Spleen (tissue), 11 donors: ENCODE results near the gene DSCAML1. TPM values are rescaled to one million over a fixed set of nuclear protein-coding genes. Genes with fewer than 3 reads are reported as not detected.

Experiments
- DNase-seq: peaks from one replicate; pipeline ENCODE4 v3.0.0-alpha.2; 2020
- H3K27ac ChIP-seq, 8 donors: fragments of 200-600 bp; sonication (generic) in 7 of 8; 1 replicate in 4 of 8; 2 replicates in 4 of 8; pipeline versions ENCODE4 v1.5.0 to v1.8.0; 2016 to 2021; ENCODE audit warnings: inconsistent platforms in 4 of 8, mild to moderate bottlenecking in 4 of 8, moderate library complexity in 1 of 8
- H3K27me3 ChIP-seq, 7 donors: fragments of 200-600 bp; sonication (generic) in 6 of 7; replicated peaks in 1 of 7; 1 replicate in 4 of 7; 2 replicates in 3 of 7; pipeline versions ENCODE4 v1.5.0 to v1.8.0; 2016 to 2021; ENCODE audit warnings: inconsistent platforms in 3 of 7, mild to moderate bottlenecking in 1 of 7
- H3K36me3 ChIP-seq, 6 donors: fragments of 200-600 bp; sonication (generic) in 5 of 6; 1 replicate in 4 of 6; 2 replicates in 2 of 6; pipeline versions ENCODE4 v1.5.0 to v1.8.0; 2016 to 2021; ENCODE audit warnings: inconsistent platforms in 2 of 6
- H3K4me1 ChIP-seq, 6 donors: fragments of 200-600 bp; sonication (generic) in 5 of 6; 1 replicate in 3 of 6; 2 replicates in 3 of 6; pipeline versions ENCODE4 v1.5.0 to v1.8.0; 2016 to 2021; ENCODE audit warnings: inconsistent platforms in 3 of 6
- H3K4me3 ChIP-seq, 8 donors: fragments of 200-600 bp; sonication (generic) in 7 of 8; 1 replicate in 4 of 8; 2 replicates in 4 of 8; pipeline versions ENCODE4 v1.5.0 to v1.8.0; 2016 to 2021; ENCODE audit warnings: inconsistent platforms in 4 of 8, mild to moderate bottlenecking in 4 of 8, moderate library complexity in 2 of 8
- H3K9me3 ChIP-seq, 8 donors: fragments of 200-600 bp; sonication (generic) in 7 of 8; 1 replicate in 4 of 8; 2 replicates in 4 of 8; pipeline versions ENCODE4 v1.5.0 to v1.8.0; 2016 to 2021; ENCODE audit warnings: inconsistent platforms in 4 of 8
- CTCF ChIP-seq, 11 experiments: fragments of 200-600 bp in 7 of 11; fragments of 450-650 bp in 4 of 11; sonication (generic) in 4 of 11; IDR thresholded peaks in 8 of 11; conservative IDR thresholded peaks in 3 of 11; 1 replicate in 7 of 11; 2 replicates in 4 of 11; pipeline versions ENCODE4 v1.4.0 to v1.8.0; 2016 to 2021; ENCODE audit warnings: antibody characterized with exemption in 11 of 11, inconsistent platforms in 4 of 11, mild to moderate bottlenecking in 1 of 11
- POLR2A ChIP-seq, 3 donors: fragments of 450-650 bp; IDR thresholded peaks; one replicate each; pipeline ENCODE4 v1.5.1; 2017; ENCODE audit warnings: antibody characterized with exemption in 3 of 3, mild to moderate bottlenecking in 1 of 3
- POLR2AphosphoS5 ChIP-seq, 3 donors: sonication (generic); formaldehyde crosslinking; IDR thresholded peaks; one replicate each; pipeline ENCODE4 v1.5.1; 2017; ENCODE audit warnings: antibody characterized with exemption in 3 of 3
- WGBS, 5 donors: extraction: QIAGEN DNeasy Blood & Tissue Kit in 3 of 5; methylation state at CpG; one replicate each; pipeline versions ENCODE4 v1.1.5 to v1.1.7; 2013 to 2018; 5-methylcytosine and 5-hydroxymethylcytosine counted together
- intact Hi-C: fragments of 100-400 bp; cut with DNase I; formaldehyde crosslinking; loops from one replicate; pipeline ENCODE4 v1.15.0; 2023; ENCODE audit warnings: low total_unique reads
- polyA plus RNA-seq, 3 donors: library from polyadenylated mRNA; stranded (reverse); fragments of 200-250 nt; gene quantifications; one replicate each; pipeline ENCODE4 v1.2.1, GENCODE V29; 2013
- total RNA-seq, 7 donors: library from RNA; depleted of rRNA in 3 of 7; stranded (reverse); fragments of >200 nt in 3 of 7; fragmentation: NEBNext Ultra II Directional in 4 of 7; extraction: Animal tissue kit (Norgen Biotek cat#: 25700) in 4 of 7; gene quantifications; one replicate each; pipeline versions ENCODE4 v1.1.0 to v1.2.1, GENCODE V29; 2016 to 2021
- donor health status: healthy with polysubstance abuse.
- donor health status: DM: no; HTN: no; CAD: no; lungs with moderate emphysema.
- donor health status: DM: no; HTN: no; CAD: no.
- donor health status: Bipolar disorder and iron deficiency.
- donor health status: healthy.
- donor health status: DM: no; HTN: no; CAD: no.
- donor health status: DM: yes; HTN: yes; CAD: no.

Gene DSCAML1
- total and polyA plus RNA-seq, 10 donors: 0.07 to 10.7 (median 2.3) TPM

GRCh38 chr11:117428186-117428855, 368.7 kb downstream of the DSCAML1 start:
- intact Hi-C loops: loop anchor here (5.0 kb wide), 2 partner anchors 389 to 624 kb away; no protein-coding TSS in a partner anchor
- peaks cover 0 to 10% (median 0%) of the 10 kb centered on the region in 7 donors for H3K27me3 ChIP-seq
- peak; percentile 70 for DNase-seq

GRCh38 chr11:117427356-117427874, 369.6 kb downstream of the DSCAML1 start:
- no peak overlapping the region for H3K4me3 ChIP-seq
- intact Hi-C loops: loop anchor here (5.0 kb wide), 2 partner anchors 390 to 625 kb away; no protein-coding TSS in a partner anchor
- WGBS, 5 donors: 86 to 91% (median 88%) methylated on average over 11 of the region's 11 CpGs
- peaks cover 0 to 8% (median 3%) of the 10 kb centered on the region in 6 donors for H3K4me1 ChIP-seq
- peak; percentile 50 for DNase-seq
- H3K36me3 ChIP-seq: peaks cover 0 to 11% (median 0%) of the 10 kb centered on the region in 6 donors
- no peaks in the 10 kb centered on the region for H3K9me3 ChIP-seq
- TF ChIP-seq CTCF (IDR thresholded peaks at IDR 0.05 in 8 of 11, conservative IDR thresholded peaks at IDR 0.05 in 3 of 11): no peak
- no peak for TF ChIP-seq POLR2AphosphoS5 (IDR thresholded peaks at IDR 0.05)
- no peak for TF ChIP-seq POLR2A (IDR thresholded peaks at IDR 0.05)
- peaks cover 0 to 10% (median 0%) of the 10 kb centered on the region in 7 donors for H3K27me3 ChIP-seq
- H3K27ac ChIP-seq: no peak overlapping the region

More at GRCh38 chr11:117428186-117428855, 368.7 kb downstream of the DSCAML1 start:
- Histone ChIP-seq H3K4me1 (peaks cover 0 to 8% (median 3%) of the 10 kb centered on the region in 6 donors), H3K4me3 (no peak overlapping the region), H3K27ac (no peak overlapping the region), H3K36me3 (peaks cover 0 to 11% (median 0%) of the 10 kb centered on the region in 6 donors), H3K9me3 (no peaks in the 10 kb centered on the region)
- no peak for TF ChIP-seq CTCF (IDR thresholded peaks at IDR 0.05 in 8 of 11, conservative IDR thresholded peaks at IDR 0.05 in 3 of 11)
- no peak for TF ChIP-seq POLR2A (IDR thresholded peaks at IDR 0.05)
- TF ChIP-seq POLR2AphosphoS5 (IDR thresholded peaks at IDR 0.05): no peak
- WGBS, 5 donors: 85 to 93% (median 87%) methylated on average over 25 to 32 of the region's 32 CpGs

GRCh38 chr11:117426941-117427340, 370.1 kb downstream of the DSCAML1 start:
- H3K27ac ChIP-seq: no peak overlapping the region
- H3K9me3 ChIP-seq: no peaks in the 10 kb centered on the region
- 83 to 91% (median 89%) methylated on average over 7 of the region's 7 CpGs for WGBS, 5 donors
- no peak overlapping the region for H3K4me3 ChIP-seq
- no peak for TF ChIP-seq POLR2A (IDR thresholded peaks at IDR 0.05)
- TF ChIP-seq POLR2AphosphoS5 (IDR thresholded peaks at IDR 0.05): no peak
- TF ChIP-seq CTCF (IDR thresholded peaks at IDR 0.05 in 8 of 11, conservative IDR thresholded peaks at IDR 0.05 in 3 of 11): no peak
- DNase-seq: no peak
- H3K27me3 ChIP-seq: peaks cover 0 to 10% (median 0%) of the 10 kb centered on the region in 7 donors
- H3K36me3 ChIP-seq: peaks cover 0 to 11% (median 0%) of the 10 kb centered on the region in 6 donors
- H3K4me1 ChIP-seq: peaks cover 0 to 8% (median 3%) of the 10 kb centered on the region in 6 donors
- intact Hi-C loops: loop anchor here (5.0 kb wide), 2 partner anchors 390 to 625 kb away; no protein-coding TSS in a partner anchor

GRCh38 chr11:117426297-117426685, 370.7 kb downstream of the DSCAML1 start:
- peaks cover 0 to 10% (median 0%) of the 10 kb centered on the region in 7 donors for H3K27me3 ChIP-seq
- TF ChIP-seq POLR2A (IDR thresholded peaks at IDR 0.05) (no peak), CTCF (IDR thresholded peaks at IDR 0.05 in 8 of 11, conservative IDR thresholded peaks at IDR 0.05 in 3 of 11) (peak; percentile 64 to 90 (median 85)), POLR2AphosphoS5 (IDR thresholded peaks at IDR 0.05) (peak in 1 of 3 donors; percentile 30)
- DNase-seq: peak; percentile 86
- peaks cover 0 to 8% (median 3%) of the 10 kb centered on the region in 6 donors for H3K4me1 ChIP-seq
- no peak overlapping the region for H3K27ac ChIP-seq
- H3K36me3 ChIP-seq: peaks cover 0 to 9% (median 0%) of the 10 kb centered on the region in 6 donors
- H3K4me3 ChIP-seq: peak overlapping the region in 1 of 8 donors; percentile 31
- WGBS, 5 donors: 7 to 14% (median 11%) methylated on average over 13 to 17 of the region's 17 CpGs
- intact Hi-C loops: loop anchor here (5.0 kb wide), 2 partner anchors 391 to 626 kb away; no protein-coding TSS in a partner anchor
- no peaks in the 10 kb centered on the region for H3K9me3 ChIP-seq
